H1 (cell line): Measurements from ENCODE around the gene GTF2F1. TPM values are rescaled to one million over a fixed set of nuclear protein-coding genes. Genes with fewer than 3 reads are reported as not detected.

Source experiments
- CHD7 ChIP-seq: fragments of 300-600 bp; sonication (generic); IDR thresholded peaks from 2 replicates; pipeline ENCODE4 v1.7.1; 2012; ENCODE audit warnings: low read length, moderate library complexity, mild to moderate bottlenecking, inconsistent platforms; ENCODE audit not compliant: insufficient replicate concordance
- polyA plus RNA-seq, 7 experiments: library from polyadenylated mRNA; depleted of rRNA in 3 of 7; stranded (reverse) in 5 of 7; unstranded in 2 of 7; fragments of >200 nt in 5 of 7; fragments of 200-250 nt in 2 of 7; gene quantifications; 1 replicate in 5 of 7; 2 replicates in 1 of 7; 4 replicates in 1 of 7; pipeline versions ENCODE4 v1.2.1 to v1.2.3, GENCODE V29; 2011 to 2013; ENCODE audit warnings: missing spikeins in 2 of 7, mixed read lengths in 2 of 7
- total RNA-seq: library from RNA; stranded (reverse); fragmentation: NEBNext Ultra II Directional; extraction: Animal tissue kit (Norgen Biotek cat#: 25700); gene quantifications from 2 replicates; pipeline ENCODE4 v1.2.1, GENCODE V29; 2021

GTF2F1 gene
- total and polyA plus RNA-seq, 2 of the 8 experiments (the other 6 are each of a cell fraction or from before 2014, with no cell fraction given) = 29.3 to 56.3 TPM

- TF ChIP-seq CHD7 = no peak
These were observed 38.9 kb upstream of the GTF2F1 start (continued) for GRCh38 chr19:6431891-6432290.
